Measurements from ENCODE around the gene CPZ.
"Not testable (repeated sequence)": the region's sequence is repeated elsewhere in the genome, so short reads cannot be mapped to it uniquely, and the experiment has no call there.

The CPZ gene

DNA sequence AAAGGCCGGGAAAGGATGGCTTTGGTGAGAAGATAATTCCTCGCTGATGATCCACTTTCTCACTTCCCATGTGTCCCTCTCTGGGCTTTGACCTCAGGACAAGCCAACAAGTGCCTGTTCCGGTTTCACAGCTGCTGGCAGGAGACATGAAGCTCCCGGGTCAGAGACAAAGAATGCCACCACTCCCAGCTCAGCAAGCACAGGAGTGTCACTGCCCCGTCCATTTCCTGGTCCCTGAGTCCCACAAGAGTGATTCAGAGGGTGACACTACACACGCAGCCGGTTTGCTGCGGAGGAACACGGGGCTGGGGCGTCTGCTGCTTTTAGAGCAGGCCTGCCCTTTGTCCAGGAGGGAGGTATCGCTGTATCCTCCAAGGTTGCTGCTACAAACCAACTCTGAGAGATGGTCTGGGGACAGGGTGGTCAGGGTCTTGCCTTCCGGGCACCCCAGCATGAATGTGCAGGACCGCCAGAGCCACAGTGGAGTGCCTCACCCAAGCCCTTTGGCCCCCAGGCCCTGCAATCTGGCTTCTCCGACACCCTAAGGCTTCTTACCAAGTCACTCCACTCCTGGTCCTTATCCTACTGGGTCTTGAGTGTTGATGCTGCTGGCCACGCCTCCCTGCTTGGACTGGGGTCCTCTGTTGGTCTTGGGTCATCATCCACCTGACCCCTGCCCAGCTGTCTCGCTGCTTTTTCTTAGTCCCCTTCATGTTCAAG, 49.5 kb downstream of the CPZ start:
- DNase-seq, result no peak

DNA sequence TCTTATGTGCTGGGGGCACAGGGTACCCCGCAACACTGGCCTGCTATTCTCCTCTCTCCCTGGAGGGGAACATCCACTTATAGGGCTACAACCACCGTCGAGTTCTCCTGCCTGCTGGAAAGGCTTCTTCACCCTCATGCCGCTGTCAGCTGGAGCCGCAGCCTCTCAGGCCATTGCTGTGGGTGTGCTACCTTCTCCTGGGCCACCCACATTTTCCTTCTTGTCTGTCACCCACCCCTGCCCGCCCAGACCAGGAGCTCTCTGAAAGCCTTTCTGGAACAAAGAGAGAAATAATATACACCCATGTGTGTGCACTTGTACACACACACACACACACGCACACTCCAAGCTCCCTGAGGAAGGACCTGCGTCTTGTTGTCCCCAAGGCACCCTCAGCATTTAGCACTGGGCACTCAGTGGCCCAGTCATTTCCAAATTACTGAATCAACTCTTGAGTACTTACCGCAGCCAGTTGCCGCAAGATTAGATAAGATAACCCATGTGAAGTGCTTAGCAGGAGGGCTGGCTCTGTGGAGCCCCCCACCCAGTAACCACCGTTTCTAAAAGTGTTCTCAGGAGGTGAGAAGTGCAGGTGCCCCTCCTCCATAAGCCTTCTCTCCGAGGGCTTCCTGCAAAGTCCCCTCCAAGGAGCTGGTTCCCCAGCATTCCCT, 50.2 kb downstream of the CPZ start:
- no peak for DNase-seq

DNA sequence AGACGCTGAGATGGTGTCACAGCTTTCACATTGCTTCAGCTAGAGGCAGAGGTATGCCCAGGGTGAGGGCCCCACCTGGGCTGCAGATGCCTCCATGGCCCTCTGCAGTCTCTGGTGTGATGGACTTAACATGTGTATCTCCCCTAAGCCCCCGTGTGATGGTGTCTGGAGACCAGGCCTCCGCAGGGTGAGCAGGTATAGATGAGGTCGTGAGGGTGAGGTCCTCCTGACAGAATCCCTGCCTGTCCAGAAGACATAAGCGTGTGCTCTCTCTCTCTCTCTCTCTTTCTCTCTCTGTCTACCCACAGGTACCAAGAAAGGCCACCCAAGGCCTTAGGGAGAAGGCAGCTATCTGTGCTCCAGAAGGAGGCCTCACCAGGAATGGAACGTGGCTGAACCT, 50.9 kb downstream of the CPZ start:
- no peak for DNase-seq

- DNase-seq, result no peak
Observed at GRCh38 chr4:8643986-8644385, 51.4 kb downstream of the CPZ start.

DNA sequence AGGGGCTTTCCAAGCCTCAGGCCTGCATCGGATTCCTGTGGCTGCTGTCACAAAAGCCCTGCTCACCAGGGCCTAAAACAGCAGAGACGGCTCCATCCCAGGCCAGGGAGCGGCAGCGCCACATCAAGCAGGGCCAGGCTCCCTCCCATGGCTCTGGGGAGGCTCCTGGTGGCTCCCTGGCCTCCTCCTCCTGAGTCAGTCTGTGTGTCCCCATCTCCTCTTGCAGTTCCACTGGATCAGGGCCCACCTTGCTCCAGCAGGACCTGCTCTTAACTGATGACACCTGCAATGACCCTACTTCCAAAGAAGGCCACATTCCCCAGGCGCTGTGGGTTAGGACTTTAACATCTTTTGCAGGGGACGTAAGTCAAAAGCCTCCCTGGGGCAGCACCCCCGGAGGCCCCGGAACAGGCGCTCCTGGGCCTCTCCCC, 51.9 kb downstream of the CPZ start:
- no peak for DNase-seq

GRCh38 chr4:8644966-8645752, 52.6 kb downstream of the CPZ start:
- DNase-seq, result no peak

DNA sequence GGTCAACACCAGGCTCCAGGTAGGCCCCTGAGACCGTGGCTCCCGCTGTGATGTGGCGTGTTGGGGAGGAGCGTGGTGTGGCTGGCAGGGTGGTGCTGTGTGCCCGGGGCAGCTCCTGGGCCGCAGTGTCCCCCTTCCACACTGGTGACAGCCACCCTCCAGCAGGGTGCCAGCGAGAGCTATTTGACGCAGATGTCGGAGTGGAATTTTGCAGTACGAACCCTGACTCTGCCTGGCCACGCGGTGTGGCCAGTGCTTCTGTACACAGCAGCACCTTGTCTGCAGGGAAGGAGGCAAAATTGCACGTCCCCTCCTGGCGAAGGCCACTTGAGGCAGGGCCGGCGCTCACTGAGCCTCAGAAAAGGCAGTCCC, 53.2 kb downstream of the CPZ start:
- no peak for DNase-seq

DNA sequence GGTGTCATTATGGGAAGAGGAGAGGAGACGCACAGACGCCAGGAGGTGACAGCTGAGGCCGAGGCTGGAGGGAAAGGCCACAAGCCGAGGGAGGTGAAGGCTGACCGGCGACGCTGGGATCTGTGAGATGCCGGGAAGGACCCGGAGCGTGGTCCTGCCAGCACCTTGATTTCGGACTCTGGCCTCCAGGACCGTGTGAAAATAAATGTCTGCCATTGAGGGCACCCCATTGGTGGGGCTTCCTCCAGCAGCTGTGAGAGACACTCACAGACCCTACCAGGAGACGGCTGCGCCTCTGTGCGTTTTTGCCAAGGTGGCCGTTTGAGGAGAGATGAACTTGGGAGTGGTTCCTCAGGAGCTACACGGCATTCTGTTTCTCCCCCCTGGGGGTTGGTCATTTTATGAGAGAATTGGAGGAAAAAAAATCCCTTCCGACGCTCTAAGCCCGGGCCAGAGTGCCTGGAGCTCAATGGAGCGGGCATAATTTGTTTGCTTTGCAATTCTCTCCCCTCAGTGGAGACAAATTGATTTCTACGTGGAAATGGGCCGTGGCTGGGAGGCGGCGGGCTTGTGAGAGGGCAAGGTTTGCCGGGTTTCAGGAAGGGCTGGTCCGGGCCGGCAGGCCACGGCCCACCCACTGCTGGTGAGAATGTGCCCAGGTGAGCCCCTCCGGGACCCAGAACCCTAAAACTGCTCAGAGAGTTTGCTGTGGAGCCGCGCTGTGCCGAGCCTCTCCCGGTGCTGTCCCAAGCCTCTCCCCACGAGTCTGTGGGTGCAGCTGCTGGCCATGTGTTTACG, 53.9 kb downstream of the CPZ start:
- DNase-seq, result no peak

- DNase-seq, result no peak
Observed at GRCh38 chr4:8647094-8647570, 54.6 kb downstream of the CPZ start.

DNA sequence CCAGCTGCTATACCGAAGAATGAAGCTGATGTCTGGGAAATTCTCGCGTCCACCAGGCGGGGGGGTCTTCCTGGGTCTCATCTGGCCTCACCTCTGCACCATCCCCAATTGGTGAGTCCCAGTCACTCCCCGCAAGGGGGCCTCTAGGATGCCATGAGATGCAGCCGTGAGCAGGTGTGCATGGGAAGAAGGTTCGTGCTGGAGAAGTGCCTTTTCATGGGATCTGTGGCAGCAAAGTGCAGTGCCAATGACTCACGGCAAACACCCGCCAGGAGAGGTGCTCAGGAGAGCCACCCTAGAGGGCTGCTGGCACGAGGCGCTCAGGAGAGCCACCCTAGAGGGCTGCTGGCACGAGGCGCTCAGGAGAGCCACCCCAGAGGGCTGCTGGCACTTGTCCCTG, 55.1 kb downstream of the CPZ start:
- DNase-seq, result no peak

- no peak for DNase-seq
Observed at GRCh38 chr4:8648296-8648695, 55.7 kb downstream of the CPZ start.

- no peak for DNase-seq
Observed at GRCh38 chr4:8648816-8649630, 56.5 kb downstream of the CPZ start.

DNA sequence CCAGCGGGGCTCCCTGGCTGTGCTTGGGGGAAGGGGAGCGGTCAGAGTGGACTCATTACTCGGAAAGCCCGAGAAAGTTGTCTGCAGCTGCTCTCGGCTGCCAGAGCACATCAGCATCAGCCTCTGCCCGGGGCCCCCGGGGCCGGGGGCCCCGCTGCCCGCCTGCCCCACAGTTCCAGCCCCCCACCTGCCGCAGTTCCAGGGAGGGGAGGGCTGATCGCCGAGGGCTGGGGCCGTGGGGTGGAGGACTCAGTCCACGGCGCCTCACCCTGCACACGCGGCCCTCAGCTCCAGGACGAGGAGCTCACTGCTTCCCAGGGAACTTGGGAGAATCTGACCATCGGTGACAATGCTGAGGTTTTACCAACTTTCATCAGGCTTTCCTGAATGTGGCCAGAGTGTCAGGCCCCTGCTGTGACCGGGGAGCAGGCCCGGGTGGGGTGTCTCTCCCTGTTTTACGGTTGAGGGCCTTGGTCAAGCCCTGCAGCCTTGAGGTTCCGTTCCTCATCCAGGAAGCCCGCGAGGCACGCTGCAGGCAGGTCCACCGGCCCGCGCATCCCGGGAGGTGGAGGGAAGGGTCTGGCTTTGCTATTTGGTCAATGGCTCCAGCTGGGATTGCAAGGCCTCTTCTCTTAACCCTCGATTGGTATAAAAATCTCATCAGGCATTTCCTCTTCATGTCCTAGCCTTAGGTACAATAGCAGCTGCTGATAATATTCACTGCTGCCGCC, 57.2 kb downstream of the CPZ start:
- no peak for DNase-seq

- no peak for DNase-seq
Observed at GRCh38 chr4:8651661-8652180, 59.2 kb downstream of the CPZ start.

- DNase-seq, result no peak
Observed at GRCh38 chr4:8652181-8653078, 59.9 kb downstream of the CPZ start.

GRCh38 chr4:8653326-8654000, 60.9 kb downstream of the CPZ start:
- no peak for DNase-seq

DNA sequence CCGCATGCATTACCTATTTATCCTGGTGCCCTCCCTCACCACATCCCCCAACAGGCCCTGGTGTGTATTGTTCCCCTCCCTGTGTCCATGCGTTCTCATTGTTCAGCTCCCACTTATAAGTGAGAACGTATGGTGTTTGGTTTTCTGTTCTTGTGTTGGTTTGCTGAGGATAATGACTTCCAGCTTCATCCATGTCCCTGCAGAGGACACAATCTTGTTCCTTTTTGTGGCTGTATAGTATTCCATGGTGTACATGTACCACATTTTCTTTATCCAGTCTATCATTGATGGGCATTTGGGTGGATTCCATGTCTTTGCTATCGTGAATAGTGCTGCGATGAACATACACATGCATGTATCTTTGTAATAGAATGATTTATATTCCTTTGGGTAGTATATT, 61.6 kb downstream of the CPZ start:
- DNase-seq, result not testable (repeated sequence)

DNA sequence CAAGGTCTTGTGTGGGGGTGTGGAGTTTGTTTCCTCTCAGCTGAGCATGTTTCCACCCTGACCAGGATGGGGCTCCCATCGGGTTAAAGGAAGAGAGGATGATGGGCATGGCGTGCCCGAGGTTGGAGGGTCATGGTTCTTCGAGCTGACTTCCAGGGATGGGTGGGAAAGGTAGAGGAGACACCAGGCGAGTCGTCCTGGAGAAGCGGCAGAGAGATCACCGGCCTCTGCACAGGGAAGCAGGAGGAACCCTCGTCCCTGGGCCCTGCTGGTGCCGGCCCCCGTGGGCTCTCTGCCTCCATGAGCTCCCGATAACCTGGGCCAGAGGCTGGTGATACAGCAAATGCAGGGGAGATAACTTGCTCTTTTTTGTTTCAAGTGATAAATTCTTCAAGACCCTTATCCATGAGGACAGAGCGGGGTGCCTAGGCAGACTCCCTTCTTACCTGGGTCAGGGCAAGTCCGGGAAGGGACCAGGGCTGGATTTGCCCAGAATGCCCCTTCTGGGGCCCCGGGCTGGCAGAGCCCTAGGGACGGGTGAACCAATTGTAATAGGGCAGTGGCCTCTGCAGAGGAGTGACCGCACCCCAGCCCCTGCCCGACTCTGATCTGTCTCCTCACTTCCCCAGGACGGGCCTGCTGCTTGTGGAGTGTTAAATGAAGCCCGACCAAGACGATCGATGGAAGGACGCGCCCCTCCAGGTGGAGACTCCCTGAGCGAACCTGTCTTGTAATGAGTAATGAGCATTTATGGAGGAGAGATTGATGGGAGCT, 63.0 kb downstream of the CPZ start:
- no peak for DNase-seq

- DNase-seq, result no peak
Observed at GRCh38 chr4:8656185-8656517, 63.6 kb downstream of the CPZ start.
